ENCODE results near the gene BGN.

The BGN gene

DNA sequence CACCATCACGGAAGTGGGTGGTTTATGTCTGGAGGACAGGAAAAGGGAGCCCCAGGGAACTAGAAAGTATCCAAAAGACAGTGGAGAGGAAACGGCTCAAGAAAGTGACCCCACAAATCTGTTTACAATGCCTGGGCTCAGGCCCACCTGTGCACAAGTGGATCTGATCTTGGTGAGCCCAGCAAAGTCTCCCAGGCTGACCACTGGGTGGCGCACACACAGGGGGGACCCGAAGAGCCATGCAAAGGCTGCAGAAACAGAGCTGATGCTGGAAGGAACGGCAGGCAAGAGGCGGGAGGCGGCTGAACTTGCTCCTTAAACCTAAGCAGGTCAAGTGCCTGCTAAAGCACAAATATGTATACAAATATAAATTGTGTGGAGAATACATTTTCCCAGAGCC is 34.0 kb upstream of the BGN start:
- DNase-seq (ENCODE audit: low read depth in 1 of 2, low spot score in 1 of 2): peak; percentile 7 to 32

GRCh38 chrX:153462291-153462690 is 32.5 kb upstream of the BGN start:
- no peak for DNase-seq (ENCODE audit: low read depth in 1 of 2, low spot score in 1 of 2)

- DNase-seq (ENCODE audit: low read depth in 1 of 2, low spot score in 1 of 2): no peak
Observed at GRCh38 chrX:153463031-153463430, 31.7 kb upstream of the BGN start.

DNA sequence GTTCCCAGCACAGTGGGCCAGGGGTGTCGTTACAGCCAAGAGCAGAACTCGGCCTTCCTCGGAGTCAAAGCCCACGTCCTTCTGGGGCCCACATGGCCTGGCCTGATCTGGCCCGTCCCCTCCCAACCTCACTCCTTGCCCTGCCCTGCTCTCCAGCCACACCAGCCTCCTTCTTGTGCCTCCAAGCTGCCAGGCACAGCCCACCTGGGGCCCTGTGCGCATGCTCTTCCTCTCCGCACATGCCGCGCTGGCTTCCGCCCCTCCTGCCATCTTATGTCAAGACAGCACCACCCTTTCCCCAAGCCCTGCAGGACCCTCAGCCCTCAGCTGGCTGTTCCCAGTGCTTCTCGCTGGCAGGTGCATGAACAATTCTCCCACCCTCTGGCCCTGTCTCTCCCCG is 31.2 kb upstream of the BGN start:
- no peak for DNase-seq (ENCODE audit: low read depth in 1 of 2, low spot score in 1 of 2)

DNA sequence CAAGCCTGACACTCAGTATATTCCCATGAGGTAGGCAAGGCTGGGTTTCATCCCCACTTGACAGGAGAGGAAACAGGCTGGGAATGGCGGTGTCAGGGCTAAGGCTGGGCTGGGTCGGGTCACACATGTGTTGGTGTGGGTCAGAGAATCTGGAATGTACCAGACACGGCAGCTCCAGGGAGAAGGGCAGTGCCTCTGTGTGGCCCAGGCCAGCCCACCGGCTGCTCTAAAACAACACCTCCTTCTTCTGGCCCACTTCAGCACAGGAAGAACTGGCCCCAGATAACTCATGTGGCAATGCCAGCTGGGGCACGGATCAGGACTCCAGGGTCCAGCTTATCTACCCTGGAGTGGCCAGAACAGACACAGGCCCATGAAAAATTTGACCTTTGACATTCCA is 30.7 kb upstream of the BGN start:
- no peak for DNase-seq (ENCODE audit: low read depth in 1 of 2, low spot score in 1 of 2)

DNA sequence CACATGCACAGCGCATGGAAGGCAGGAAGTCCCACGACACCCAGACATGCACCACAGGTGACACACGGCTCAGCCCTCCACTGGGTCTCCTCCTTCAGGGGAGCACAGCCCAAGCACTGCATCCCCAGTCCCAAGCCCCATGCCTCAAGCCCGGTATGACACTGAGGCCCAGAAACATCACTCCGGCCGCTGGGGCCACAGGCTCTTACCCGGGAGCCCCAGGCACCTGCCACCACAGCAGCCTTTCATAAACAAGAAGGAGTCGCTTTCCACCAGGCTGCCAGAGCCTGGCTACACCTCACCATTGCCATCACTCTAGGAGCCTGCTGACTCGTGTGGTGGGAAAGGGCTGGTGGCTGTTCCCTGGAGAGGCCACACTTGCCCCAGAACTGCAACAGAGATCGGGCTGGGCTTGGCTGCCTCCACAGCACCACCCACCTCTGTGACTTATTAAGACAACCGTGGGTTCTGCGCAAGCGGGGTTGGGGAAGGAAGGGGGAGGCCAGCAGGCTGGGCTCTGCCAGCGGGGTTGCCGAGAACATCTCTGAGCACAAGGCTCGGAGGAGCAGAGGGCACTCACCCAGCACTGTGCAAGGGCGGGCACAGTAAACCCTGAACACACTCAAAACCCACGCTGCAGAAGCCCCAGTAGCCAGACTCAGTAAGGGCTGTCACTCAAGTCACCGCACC is 28.9 kb upstream of the BGN start:
- no peak for DNase-seq (ENCODE audit: low read depth in 1 of 2, low spot score in 1 of 2)

DNA sequence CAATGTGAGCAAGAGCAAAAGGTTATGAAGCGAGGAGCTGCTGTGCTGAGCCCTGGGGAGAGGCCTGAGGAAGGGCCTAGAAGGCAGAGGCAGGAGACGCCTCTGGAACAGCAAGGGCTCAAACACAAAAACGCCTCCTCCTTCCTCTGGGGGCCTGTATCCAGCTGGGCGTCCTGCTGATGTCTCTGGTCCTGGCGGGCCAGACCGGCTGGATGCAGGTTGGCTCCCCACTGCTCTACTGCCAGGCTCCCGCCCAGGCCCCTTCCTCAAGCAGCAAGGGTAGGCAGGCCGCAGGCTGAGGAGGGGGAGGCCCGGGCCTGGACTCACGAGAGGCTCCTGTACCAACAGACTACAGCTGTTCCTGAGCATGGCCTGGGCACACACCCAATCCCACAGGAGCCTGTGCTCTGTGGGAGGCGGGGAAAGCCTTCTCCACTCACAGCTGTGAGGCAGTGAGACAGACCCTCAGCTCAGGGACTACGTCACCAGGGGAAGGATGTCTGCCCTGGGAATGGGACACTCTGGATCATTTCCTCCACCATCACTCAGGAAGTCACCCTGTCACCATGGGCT is 26.7 kb upstream of the BGN start:
- no peak for DNase-seq (ENCODE audit: low read depth in 1 of 2, low spot score in 1 of 2)

DNA sequence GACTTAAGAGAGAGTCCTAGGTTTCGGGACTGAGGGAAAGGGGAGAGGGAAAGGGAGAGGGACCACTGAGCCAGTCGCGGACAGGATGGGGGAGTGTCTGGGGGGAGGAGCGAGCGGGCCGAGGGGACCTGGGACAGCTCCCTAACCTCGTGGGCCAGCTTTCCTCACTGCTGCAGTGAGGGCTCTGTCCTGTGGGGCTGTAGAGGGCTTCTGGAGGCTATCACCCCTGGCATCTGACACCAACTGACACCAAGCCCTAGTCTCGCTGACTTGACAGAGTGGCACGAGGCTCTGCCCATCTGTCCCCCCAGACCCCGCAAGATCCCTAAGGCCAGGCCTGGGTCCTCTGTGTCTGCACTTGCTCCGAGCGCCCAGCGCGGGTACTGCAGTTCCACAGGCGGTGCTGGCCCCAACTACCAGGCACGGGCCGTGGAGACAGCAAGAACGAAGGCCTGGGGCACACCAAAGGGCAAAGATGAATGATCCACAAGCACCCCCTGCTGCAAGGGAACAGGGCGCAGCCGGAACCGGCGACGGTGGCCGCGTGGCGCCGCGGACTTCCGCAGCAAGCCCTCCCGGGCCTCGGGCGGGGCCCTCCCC is 24.9 kb upstream of the BGN start:
- peak in 1 of 2 donors; percentile 3 for DNase-seq (ENCODE audit: low read depth in 1 of 2, low spot score in 1 of 2)

GRCh38 chrX:153470411-153471363 is 24.1 kb upstream of the BGN start, which contains the start of gene HAUS7:
TSS of gene HAUS7 (minus strand) at chrX:153470576. CDS start at chrX:153470557, 19 bp downstream.
- peak; percentile 77 to 79 for DNase-seq (ENCODE audit: low read depth in 1 of 2, low spot score in 1 of 2)

DNA sequence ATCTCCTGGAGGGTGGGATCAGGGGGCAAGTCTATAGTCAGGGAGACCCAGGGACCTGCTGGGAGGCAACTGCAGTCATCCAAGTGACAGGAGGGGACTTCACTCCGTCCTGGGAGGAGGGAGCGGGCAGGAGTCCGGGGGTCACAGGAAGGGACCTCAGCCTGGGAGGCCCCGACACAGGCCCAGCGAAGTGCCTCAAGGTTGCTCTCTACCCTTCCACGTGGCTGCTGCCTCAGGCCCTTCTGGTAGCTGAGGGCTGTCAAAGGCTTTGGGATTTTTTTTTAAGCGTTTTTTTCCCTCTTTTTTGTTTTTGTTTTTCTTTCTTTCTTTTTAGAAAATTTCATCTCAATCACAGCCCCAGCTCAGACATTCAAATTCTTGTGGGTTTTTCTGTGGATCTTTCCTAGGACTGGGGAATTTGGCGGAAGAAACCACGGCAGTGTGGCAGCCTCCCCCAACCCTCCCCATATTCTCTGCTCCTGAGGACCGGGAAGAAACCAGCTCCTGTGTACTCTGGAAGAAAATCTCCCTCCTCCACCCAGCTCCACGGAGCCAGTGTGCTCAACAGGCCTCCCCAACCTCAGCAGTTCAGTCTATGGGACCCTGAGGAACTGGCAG is 23.0 kb upstream of the BGN start:
- DNase-seq (ENCODE audit: low read depth in 1 of 2, low spot score in 1 of 2): no peak

GRCh38 chrX:153473126-153473525 is 21.7 kb upstream of the BGN start:
- no peak for DNase-seq (ENCODE audit: low read depth in 1 of 2, low spot score in 1 of 2)

DNA sequence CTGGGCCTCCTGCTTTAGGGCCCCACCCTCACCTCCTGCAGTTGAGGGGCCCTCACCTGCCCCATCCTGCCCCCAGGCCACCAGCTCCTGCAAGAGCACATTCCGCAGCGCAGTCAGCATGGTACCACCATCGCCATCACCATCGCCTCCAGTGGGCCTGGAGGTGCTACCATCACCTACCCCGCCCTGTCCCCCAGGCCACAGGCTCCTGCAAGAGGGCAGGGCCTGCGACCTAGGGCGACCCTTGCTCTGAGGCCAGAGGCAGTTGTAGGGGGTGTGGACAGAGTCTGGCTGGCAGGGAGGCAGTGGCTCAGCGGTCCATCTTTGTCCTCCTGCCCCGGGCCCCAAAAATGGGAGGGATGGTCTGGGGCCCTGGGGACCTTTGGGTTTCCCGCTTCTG is 20.5 kb upstream of the BGN start:
- no peak for DNase-seq (ENCODE audit: low read depth in 1 of 2, low spot score in 1 of 2)

DNA sequence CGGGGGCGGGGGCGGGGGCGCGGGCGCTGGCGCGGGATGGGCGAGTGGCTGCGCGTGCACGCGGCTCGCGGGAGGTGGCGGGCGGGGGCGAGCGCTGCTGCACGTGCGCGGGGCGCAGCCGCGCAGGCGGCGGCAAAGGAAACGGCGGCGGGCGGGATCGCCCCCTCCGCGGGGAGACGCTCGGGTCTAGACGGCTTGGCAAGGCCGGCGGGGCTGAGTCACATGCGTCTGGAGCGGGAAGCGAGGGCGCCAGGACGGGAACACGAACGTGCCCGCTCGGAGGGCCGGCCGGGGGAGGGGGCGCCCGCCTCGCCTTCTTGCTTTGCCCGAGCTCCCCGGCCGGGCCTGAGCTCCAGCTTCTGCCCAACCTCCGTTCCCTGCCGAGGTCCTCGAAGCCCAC is 20.1 kb upstream of the BGN start:
- DNase-seq (ENCODE audit: low read depth in 1 of 2, low spot score in 1 of 2): peak; percentile 17 to 33

GRCh38 chrX:153475271-153475670 is 19.5 kb upstream of the BGN start:
- DNase-seq (ENCODE audit: low read depth in 1 of 2, low spot score in 1 of 2): no peak

DNA sequence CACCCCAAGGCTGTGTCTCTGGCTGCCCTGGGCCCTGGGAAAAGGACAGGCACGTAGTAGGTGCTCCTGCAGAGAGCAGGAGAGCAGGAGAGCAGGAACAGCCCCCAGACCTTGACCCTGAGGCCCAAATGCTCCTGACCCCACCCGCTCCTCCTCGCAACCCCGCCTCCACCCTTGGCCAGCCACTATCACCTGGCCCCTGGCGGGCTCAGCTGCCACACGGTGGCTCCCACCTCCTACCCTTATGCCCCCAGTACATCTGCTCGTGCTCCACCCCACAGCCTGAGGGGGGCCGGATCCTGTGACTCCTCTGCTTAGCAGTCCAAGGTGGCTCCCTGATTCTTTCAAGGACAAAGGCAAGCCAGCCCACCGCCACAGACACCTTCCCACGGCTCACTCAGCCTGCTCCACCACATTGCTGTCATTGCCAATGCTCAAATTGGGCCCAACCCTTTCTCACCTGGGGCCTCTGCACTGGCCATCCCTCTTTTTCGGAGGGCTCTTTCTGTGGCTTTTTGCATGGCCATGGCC is 19.0 kb upstream of the BGN start:
- no peak for DNase-seq (ENCODE audit: low read depth in 1 of 2, low spot score in 1 of 2)

- no peak for DNase-seq (ENCODE audit: low read depth in 1 of 2, low spot score in 1 of 2)
Observed at GRCh38 chrX:153476666-153477363, 18.0 kb upstream of the BGN start.

DNA sequence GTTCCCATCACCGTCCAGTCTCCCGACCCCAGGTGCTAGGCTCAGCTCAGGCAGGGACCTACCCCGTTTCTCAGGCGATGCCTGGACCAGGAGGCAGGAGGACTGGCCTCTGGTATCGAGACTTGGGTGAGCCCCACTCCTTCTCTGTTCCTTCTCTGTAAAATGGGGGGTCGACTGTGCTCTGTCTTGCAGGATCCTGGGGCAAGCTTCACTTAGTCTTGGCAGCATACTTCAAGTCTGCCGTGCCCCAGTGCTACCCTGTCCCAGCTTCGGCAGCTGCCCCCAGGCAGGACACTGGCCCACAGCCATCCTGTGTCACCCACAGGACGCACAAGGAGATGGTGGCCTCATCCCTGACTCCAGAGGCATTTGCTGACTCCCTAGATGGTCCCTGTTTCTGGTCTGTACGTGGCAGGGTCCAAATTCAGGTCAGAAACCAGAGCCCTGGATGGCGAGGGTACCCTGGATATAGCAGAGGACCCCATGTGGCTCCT is 17.4 kb upstream of the BGN start:
- DNase-seq (ENCODE audit: low read depth in 1 of 2, low spot score in 1 of 2): no peak

DNA sequence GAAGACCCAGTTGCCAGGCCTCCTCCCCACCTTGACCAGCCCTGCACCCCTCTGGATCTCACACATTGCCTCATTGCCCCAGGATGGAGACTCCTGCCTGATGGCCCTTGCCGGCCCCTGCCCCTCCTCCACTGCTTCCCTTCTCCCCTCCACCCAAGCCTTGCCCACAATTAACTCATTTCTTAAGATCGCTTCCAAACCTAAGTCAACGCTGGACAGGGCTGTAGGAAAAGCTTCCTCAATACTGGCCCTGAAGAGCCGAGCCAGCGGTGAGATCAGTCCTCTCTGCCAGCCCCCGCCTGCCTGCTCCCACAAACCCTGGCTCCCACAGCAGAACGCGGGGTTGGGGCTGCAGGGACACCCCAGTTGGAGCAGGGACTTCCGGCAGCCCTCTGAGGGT is 16.9 kb upstream of the BGN start:
- no peak for DNase-seq (ENCODE audit: low read depth in 1 of 2, low spot score in 1 of 2)

GRCh38 chrX:153478746-153479145 is 16.0 kb upstream of the BGN start:
- DNase-seq (ENCODE audit: low read depth in 1 of 2, low spot score in 1 of 2): no peak

DNA sequence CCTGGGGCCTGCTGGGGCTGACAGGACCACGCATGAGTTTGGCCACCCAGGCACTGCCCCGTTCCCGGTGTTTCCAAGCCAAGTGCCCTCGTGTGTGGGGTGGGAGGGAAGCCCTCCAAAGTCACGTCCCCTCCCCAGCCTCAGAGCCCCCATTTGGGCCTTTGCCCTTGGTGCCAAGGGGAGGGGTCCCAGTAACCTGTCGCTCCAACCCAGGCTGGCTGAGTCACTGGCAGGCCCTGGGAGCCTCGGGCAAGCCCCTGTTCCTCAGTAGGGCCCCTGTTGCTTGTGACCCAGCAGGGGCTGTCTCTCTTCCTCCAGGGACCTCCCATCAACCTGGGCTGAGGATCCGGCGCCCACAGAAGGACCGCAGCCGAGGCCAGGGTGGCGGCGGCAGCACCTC is 13.7 kb upstream of the BGN start:
- no peak for DNase-seq (ENCODE audit: low read depth in 1 of 2, low spot score in 1 of 2)
